CD4-positive, alpha-beta T cell treated with Interleukin-17A for 4 hours (primary cell): ENCODE data around the gene RFTN2.
"Not testable (repeated sequence)": the region's sequence is repeated elsewhere in the genome, so short reads cannot be mapped to it uniquely, and the experiment has no call there.

Experiments used
- DNase-seq: peaks from one replicate; pipeline ENCODE4 v3.0.0-alpha.2; 2020; ENCODE audit warnings: mixed read lengths

Gene RFTN2

DNA sequence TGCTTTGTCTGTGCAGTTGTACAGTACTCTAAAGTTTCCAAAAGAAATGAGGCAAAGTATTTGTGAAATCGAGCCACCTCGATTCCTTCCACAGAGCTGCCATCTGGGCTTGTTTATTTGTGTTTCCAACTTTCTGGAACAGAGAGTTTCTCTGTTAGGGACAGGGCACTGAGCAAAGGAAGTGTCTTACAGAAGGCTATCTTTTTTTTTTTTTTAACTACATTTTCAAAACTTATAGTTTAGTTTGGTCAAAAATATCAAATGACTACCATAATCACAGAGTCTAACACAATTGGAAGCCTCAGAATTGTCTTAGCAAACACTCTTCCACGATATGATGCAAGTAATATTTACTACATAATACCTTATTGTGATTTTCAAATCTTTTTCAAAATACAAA lies 796 bp downstream of the RFTN2 start:
- DNase-seq = no peak

DNA sequence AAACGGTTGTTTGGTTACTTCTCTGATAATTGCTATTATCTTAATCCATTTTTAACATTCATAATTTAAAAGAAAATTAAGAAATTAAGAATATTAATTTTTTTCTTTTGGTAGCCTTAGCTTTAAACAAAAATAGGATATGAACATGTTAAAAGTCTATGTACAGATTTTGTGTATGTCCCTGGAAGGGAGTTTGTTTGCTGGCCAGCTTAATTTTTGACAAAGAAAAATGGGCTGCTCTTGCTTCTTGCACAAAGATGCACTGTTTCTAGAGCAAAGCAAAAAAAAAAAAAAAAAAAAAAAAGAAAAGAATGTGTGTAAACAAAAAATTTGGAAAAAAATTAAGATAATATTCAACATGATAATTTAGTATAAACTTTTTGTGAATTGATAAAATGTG lies 1.3 kb downstream of the RFTN2 start:
- DNase-seq = no peak

DNA sequence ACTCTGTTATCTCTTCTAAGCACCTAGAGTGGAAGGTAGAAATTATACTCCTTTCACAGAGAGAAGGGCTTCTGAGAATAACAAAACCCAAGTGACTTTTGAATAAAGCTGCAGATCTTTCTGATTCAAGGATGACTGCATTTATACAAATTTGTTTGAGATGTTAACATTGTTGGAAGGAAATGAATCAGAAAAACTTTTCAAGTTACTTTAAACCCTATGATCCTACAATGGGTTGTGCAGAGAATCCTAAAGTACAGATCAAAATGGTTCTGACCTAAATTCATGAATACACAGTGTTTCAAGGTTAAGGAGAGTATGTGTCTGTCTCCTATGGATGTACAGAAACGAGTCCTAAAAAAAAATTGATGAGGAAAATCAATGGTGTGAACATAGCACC lies 1.8 kb downstream of the RFTN2 start:
- no peak for DNase-seq

- DNase-seq = no peak
Measured at GRCh38 chr2:197673106-197673505, 2.3 kb downstream of the RFTN2 start.

DNA sequence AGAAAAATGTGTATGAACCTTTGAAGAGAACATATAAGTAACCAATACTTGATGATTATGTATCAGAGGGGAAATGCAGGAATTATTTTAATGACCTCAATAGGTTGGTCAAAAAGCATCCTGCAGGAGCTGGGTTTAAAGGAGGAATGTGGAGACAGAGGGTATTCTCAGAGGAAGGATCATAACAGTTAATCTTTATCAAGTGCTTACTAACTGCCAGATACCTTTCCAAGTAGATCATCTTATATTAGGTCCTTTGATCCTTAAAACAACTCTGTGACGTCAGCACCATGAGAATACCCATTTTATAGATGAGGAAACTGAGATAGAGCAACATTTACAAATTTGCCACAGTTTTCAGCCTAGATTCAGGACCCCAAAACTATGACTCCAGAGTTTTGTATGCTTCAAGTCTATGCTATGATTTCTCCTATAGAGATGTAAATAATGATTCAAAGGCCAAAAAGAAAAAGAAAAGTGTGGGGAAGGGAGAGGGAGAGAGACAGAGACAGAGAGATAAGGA lies 3.0 kb downstream of the RFTN2 start:
- DNase-seq = no peak

DNA sequence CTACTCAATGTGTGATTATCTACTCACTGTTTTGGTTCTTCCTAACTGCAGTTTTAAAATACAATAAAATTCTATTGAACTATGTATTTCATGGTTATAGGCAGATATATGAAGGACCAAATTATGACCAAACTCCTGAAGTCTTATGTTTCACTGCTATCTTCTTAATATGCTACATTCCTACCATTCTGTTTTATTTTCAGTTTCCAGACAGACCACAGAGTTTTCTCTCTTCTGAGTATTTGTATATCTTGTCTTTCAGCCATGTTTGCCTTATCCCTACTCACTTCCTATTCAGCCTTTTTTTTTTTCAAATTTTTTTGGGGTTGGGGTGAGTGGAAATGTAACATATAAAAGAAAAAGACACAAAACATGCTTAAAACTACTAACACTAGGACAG lies 6.3 kb downstream of the RFTN2 start:
- DNase-seq = no peak

DNA sequence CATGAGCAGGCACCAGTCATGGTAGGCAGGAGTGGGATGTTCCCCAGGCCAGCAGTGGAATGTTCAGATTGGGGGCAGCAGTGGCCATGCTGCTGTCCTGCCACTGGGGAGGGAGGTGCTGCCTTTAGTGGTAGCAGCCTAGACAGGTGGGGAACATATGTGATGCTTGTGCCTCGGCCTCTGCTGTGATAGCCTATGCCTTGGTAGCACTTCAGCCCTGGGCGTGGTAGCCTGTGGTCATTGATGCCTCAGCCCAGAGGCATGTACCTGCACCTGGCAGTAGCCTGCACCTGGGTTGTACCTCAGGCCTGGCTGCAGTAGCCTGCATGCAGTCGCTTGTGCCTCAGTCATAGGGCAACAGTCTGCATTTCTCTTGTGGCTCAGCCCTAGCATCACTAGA lies 7.1 kb downstream of the RFTN2 start:
- no peak for DNase-seq

DNA sequence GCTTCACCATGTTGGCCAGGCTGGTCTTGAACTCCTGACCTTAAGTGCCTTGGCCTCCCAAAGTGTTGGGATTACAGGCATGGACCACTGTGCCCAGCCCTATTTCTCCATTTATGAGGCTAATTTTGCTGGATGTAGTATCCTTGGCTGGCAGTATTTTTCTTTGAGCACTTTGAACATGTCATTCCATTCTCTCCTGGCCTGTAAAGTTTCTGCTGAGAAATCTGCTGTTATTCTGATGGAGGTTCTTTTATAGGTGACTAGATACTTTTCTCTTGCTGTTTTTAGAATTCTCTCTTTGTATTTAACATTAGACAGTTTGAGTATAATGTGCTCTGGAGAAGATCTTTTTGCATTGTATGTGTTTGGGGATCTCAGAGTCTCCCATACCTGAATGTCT lies 9.1 kb downstream of the RFTN2 start:
- no peak for DNase-seq

- DNase-seq = no peak
Measured at GRCh38 chr2:197661626-197662025, 13.8 kb downstream of the RFTN2 start.

GRCh38 chr2:197657562-197657961 lies 17.8 kb downstream of the RFTN2 start:
- no peak for DNase-seq

DNA sequence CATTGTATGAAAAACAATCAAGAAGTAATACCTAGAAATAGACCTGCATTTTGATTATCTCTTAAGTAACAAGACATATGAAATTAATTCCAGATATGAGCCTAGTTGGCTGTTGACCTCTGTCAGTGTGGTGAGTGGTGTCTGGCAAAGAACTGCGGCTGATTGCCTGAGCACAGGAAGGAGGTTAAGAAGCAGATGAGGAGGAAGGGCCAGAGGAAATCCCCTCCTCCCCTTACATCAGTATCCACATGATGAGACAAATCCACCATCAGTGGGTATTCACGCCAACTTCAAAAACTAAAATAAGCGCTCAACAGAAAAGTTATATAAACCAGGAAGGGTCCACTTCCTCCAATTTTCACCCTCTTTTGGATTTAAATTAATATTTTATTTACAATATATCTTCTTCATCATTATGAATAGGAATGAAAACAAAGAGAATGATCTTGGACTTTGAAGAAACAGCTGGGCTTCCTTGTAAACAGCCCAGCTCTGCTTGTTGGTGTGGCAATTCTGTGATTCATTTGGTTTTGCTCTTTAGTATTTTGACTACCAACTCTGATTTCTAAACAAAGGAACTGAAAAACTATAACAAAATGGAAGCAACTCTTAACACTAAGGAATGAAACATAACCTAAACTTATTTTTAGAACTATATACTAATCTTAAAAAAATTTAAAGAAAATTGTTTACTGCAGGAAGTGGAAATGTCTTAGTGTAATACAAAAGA lies 27.3 kb downstream of the RFTN2 start:
- no peak for DNase-seq

DNA sequence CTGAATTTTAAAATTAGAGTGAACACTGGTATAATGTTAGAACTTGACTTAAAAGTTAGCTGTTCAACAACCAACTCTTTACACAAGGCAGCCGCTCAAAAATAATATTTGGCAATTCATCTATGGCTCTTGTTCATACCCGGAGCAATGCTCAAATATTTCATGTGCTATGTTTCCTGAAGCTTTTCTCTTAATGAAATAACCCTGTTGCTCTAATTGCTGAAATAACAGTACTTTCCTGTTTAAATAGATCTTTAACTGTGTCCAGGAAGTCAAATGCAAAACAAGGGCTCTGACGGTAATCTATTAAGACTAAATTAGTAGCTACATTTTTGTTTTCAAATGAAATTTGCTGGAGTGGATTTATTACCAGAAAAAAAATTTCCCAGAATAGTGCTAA lies 33.7 kb downstream of the RFTN2 start:
- no peak for DNase-seq

- DNase-seq = not testable (repeated sequence)
Measured at GRCh38 chr2:197640571-197641122, 34.7 kb downstream of the RFTN2 start.

DNA sequence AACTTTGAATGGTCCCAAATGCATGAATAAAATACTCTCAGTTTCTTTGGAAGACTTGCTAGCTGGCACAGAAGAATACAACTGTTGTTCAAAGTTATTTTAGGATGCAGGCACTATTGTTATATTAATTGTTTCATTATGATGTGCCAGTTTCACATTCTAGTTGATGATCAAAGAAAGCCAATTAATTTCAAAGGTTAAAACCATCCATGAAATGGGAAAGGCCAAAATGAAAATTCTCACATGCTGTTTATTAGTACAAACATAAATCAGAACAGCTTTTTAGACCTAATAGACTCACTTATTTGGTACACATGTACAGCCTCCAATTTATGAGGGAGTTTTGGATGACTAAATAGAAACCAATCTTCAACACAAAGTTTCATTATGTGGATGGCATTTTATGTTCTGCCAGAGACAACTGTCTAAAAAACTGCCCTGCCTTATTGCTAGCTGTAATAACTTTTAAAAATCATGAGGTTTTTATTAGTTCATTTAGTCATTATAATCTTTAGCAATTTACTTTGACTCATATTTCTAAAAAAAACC lies 42.2 kb downstream of the RFTN2 start:
- DNase-seq = no peak

- DNase-seq = no peak
Measured at GRCh38 chr2:197628043-197628500, 47.3 kb downstream of the RFTN2 start.

DNA sequence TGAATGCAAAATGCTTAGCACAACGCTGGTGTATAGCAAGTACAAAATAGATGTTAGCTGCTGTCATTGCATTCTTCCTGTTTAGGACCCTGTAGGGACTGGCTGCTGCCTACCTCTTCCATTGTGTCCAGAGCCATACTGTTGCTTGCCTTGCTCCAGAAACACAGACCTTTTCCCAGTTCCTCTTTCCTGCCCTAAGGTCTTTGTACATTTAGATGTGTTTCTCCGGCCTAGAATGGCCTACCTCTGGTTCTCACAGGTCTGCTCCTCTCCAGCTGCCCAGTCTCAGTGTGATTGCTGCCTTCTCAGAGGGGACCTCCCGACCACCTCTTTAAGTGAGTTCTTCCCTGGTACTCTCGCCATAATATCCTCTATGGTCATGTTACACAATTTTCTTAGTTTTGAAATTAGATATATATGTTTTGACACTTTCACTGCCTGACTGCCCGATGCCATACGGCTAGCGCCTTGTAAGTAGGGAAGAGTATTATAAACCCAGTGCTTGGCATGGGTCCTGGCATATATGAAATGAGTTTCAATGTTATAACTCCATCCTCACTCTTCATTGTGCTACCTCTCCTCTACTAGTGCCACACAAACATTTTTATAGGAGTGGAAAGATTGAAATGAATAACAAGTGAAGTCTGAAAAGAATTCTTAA lies 48.3 kb downstream of the RFTN2 start:
- DNase-seq = no peak

DNA sequence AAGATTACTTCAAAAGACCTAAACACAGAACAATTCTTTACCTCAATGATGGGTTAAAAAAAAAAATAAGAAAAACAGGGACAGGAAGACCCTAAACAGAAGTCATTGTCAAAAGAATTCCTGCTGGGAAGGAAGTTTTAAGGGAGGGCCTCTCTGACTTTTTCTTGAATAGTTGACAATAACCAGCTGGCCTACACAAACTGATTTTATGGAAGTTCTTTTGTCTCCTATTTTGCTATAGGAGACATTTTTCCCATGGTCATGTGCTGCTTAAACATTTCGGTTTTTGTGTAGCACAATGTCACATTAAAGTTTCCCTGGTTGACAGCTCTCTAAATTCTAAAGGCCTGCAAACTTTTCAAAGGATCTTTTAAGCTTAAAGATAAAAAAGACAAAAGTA lies 55.3 kb downstream of the RFTN2 start:
- no peak for DNase-seq

DNA sequence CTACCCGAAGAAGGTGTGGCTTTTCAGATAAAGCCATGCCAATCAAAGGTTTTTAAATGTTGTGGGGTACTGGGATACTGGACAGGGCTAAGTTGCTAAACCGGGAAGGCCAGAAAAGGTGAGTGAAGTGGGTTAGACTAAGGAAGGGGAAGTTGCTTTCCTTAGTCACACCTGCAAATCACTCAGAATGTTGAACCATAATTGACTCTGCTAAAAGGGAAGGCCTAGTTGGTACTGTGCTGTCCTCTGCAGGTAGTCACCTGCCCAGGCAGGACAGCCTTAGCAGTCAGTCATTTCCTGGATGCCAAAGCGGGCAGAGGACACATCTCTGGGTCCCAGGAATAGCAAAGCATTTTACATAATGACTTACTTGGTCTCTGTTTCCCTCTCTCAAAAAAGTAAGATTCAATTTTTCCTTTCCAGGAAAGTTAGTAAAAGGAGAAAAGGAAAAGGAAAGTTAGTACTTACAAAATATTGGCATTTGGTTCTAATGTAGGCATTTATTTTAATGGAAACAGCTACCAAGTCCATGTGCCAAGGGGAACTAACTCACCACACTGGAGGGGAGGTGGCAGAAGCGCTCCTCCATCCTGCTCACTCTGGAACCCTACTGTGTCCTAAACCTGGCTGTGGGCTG lies 60.3 kb downstream of the RFTN2 start:
- peak; percentile 3 for DNase-seq

GRCh38 chr2:197614532-197614931 lies 60.9 kb downstream of the RFTN2 start:
- peak; percentile 7 for DNase-seq

- no peak for DNase-seq
Measured at GRCh38 chr2:197613509-197613987, 61.8 kb downstream of the RFTN2 start.

DNA sequence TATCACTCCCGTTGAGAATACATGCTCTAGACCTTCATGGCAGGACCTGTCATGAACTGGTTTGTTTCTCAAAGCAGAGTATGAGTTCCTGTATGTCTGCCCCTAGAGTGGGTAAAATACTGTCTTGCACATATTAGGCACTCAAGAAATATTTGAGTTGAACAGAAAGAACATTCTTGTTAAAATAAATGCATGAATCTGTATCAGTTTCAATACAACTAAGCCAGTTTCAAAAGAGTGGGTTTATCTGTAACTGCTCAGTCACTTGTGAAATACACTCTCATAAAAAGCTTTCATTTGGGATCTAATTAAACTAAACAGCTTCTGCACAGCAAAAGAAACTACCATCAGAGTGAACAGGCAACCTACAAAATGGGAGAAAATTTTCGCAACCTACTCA lies 69.2 kb downstream of the RFTN2 start:
- DNase-seq = no peak

DNA sequence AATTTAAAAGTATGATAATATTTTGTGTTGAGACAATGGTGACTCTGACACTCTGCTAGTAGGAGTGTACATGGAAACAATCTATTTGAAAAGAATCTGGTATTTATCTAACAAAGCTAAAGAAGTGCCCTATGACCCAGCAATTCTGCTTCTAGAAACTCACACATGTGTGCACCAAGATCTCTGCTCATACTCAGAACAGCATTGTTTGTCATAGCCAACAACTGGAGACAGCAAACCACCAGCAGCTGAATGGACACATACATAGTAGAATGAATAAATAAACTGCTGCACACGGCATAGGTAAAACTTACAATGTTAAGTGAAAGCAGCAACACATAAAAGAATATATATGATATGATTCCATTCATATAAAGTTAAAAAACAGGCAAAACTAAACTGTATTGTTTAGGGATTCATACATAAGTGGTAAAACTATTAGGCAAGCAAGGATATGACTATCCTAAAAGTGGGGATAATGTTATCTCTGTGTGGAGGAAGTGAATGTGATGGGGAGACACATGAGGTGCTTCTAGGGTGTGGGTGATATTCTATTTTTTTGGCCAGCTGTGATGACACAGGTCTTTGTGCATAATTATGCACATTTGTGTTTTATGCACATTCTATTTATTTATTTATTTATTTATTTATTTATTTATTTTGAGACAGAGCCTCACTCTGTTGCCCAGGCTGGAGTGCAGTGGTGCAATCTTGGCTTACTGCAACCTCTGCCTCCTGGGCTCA lies 71.1 kb downstream of the RFTN2 start:
- no peak for DNase-seq
